WTC11 (cell line): ENCODE results near the gene CDH19.

Experiments used
- CREB1 ChIP-seq: sonication (generic); formaldehyde crosslinking; IDR thresholded peaks from 2 replicates; pipeline ENCODE4 v1.8.0; 2023; ENCODE audit warnings: mild to moderate bottlenecking, missing genetic modification reagents
- IRF2 ChIP-seq: sonication (generic); formaldehyde crosslinking; IDR thresholded peaks from 2 replicates; pipeline ENCODE4 v1.8.0; 2022; ENCODE audit warnings: low read depth, missing genetic modification reagents, borderline replicate concordance
- JUN ChIP-seq: sonication (generic); formaldehyde crosslinking; IDR thresholded peaks from 2 replicates; pipeline ENCODE4 v1.8.0; 2023; ENCODE audit warnings: mild to moderate bottlenecking, missing genetic modification reagents
- MXD4 ChIP-seq: fragments of 250-450 bp; sonication (Bioruptor Pico); IDR thresholded peaks from 2 replicates; pipeline ENCODE4 v1.8.0; 2021; ENCODE audit warnings: mild to moderate bottlenecking, moderate library complexity, borderline replicate concordance
- ZNF671 ChIP-seq: fragments of 250-450 bp; sonication (Bioruptor Pico); IDR thresholded peaks from 2 replicates; pipeline ENCODE4 v1.8.0; 2021; ENCODE audit warnings: mild to moderate bottlenecking
- TF ChIP-seq, protein P1 (sequence below): fragments of 200-600 bp; IDR thresholded peaks from 2 replicates; pipeline ENCODE4 v1.8.0; 2022; ENCODE audit warnings: antibody characterized with exemption

DNA sequence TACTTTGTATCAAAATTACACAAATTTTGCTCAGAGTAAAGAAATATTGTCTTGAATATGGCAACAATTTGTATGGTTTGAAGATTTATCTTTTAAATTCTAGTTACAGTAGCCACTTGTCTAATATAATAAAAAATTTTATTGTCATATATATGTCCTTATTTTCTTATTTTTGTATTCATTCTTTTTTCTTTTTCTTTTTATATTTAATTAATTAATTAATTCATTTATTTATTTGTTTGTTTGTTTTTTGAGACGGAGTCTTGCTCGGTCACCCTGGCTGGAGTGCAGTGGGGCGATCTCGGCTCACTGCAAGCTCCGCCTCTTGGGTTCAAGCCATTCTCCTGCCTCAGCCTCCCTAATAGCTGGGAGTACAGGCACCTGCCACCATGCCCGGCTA is 3.7 kb upstream of the CDH19 start:
- TF ChIP-seq, protein P1, sequence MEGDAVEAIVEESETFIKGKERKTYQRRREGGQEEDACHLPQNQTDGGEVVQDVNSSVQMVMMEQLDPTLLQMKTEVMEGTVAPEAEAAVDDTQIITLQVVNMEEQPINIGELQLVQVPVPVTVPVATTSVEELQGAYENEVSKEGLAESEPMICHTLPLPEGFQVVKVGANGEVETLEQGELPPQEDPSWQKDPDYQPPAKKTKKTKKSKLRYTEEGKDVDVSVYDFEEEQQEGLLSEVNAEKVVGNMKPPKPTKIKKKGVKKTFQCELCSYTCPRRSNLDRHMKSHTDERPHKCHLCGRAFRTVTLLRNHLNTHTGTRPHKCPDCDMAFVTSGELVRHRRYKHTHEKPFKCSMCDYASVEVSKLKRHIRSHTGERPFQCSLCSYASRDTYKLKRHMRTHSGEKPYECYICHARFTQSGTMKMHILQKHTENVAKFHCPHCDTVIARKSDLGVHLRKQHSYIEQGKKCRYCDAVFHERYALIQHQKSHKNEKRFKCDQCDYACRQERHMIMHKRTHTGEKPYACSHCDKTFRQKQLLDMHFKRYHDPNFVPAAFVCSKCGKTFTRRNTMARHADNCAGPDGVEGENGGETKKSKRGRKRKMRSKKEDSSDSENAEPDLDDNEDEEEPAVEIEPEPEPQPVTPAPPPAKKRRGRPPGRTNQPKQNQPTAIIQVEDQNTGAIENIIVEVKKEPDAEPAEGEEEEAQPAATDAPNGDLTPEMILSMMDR, result no peak
- no peak for TF ChIP-seq MXD4 (CRISPR knock-in tag)
- TF ChIP-seq JUN (CRISPR knock-in tag), result no peak
- TF ChIP-seq ZNF671 (CRISPR knock-in tag), result no peak
- no peak for TF ChIP-seq IRF2
- no peak for TF ChIP-seq CREB1 (CRISPR knock-in tag)
